H1 (cell line): ENCODE results near the gene CXXC5. TPM values are rescaled to one million over a fixed set of nuclear protein-coding genes. Genes with fewer than 3 reads are reported as not detected.

ENCODE experiments used
- CBX8 ChIP-seq: fragments of 300-800, 300-1000 bp; sonication (generic); IDR thresholded peaks from 2 replicates; pipeline ENCODE4 v1.7.1; 2016; ENCODE audit warnings: low read depth, low read length, borderline replicate concordance
- RNF2 ChIP-seq: fragments of 200-900, 300-1000 bp; sonication (generic); IDR thresholded peaks from 2 replicates; pipeline ENCODE4 v1.7.1; 2016; ENCODE audit warnings: borderline replicate concordance, low read depth, mild to moderate bottlenecking, antibody characterized with exemption, low read length; ENCODE audit not compliant: poor library complexity, severe bottlenecking; ENCODE audit errors: missing control alignments
- SIN3A ChIP-seq, 2 experiments: IDR thresholded peaks in 1 of 2; conservative IDR thresholded peaks in 1 of 2; 2 replicates each; pipeline ENCODE4 v1.6.1; 2011 to 2012; ENCODE audit warnings: low read length in 2 of 2, improper control_type of control experiment in 1 of 2, low read depth in 1 of 2, mild to moderate bottlenecking in 1 of 2
- polyA plus RNA-seq, 7 experiments: library from polyadenylated mRNA; depleted of rRNA in 3 of 7; stranded (reverse) in 5 of 7; unstranded in 2 of 7; fragments of >200 nt in 5 of 7; fragments of 200-250 nt in 2 of 7; gene quantifications; 1 replicate in 5 of 7; 2 replicates in 1 of 7; 4 replicates in 1 of 7; pipeline versions ENCODE4 v1.2.1 to v1.2.3, GENCODE V29; 2011 to 2013; ENCODE audit warnings: missing spikeins in 2 of 7, mixed read lengths in 2 of 7
- total RNA-seq: library from RNA; stranded (reverse); fragmentation: NEBNext Ultra II Directional; extraction: Animal tissue kit (Norgen Biotek cat#: 25700); gene quantifications from 2 replicates; pipeline ENCODE4 v1.2.1, GENCODE V29; 2021

CXXC5 gene
- total and polyA plus RNA-seq, 2 of the 8 experiments (the other 6 are each of a cell fraction or from before 2014, with no cell fraction given) = 61.4 to 74.0 TPM

GRCh38 chr5:139638736-139639618, 9.2 kb upstream of the CXXC5 start (continued):
- TF ChIP-seq RNF2 (no peak), SIN3A (conservative IDR thresholded peaks at IDR 0.05 in 1 of 2, IDR thresholded peaks at IDR 0.05 in 1 of 2; ENCODE audit: low read depth in 1 of 2, low read length in 2 of 2) (no peak), CBX8 (no peak)
